Prostate gland (tissue), 2 donors: ENCODE data around the gene NCF4. TPM values are rescaled to one million over a fixed set of nuclear protein-coding genes. Genes with fewer than 3 reads are reported as not detected.

Experiments
- DNase-seq: peaks from one replicate; pipeline ENCODE4 v3.0.0-alpha.2; 2019; ENCODE audit warnings: low spot score
- H3K27ac ChIP-seq, 2 donors: fragments of 200-600 bp; sonication (generic); 2 replicates each; pipeline ENCODE4 v1.5.1; 2017 to 2019
- H3K27me3 ChIP-seq: fragments of 200-600 bp; sonication (generic); replicated peaks from 2 replicates; pipeline ENCODE4 v1.5.1; 2019; ENCODE audit not compliant: insufficient read depth
- H3K36me3 ChIP-seq, 2 donors: fragments of 200-600 bp; sonication (generic); 1 replicate in 1 of 2; 2 replicates in 1 of 2; pipeline versions ENCODE4 v1.5.1 to v1.8.1; 2017 to 2019
- H3K4me1 ChIP-seq: fragments of 200-600 bp; sonication (generic); replicated peaks from 2 replicates; pipeline ENCODE4 v1.5.1; 2019
- H3K4me3 ChIP-seq, 2 donors: fragments of 200-600 bp; sonication (generic); 2 replicates each; pipeline ENCODE4 v1.5.1; 2017 to 2019
- H3K9me3 ChIP-seq: fragments of 200-600 bp; sonication (generic); 2 replicates; pipeline ENCODE4 v1.5.1; 2017
- CTCF ChIP-seq, 4 experiments: fragments of 200-600 bp in 2 of 4; fragments of 450-650 bp in 2 of 4; sonication (generic) in 2 of 4; IDR thresholded peaks; 1 replicate in 3 of 4; 2 replicates in 1 of 4; pipeline ENCODE4 v1.5.1; 2016 to 2019; ENCODE audit warnings: antibody characterized with exemption in 4 of 4, mild to moderate bottlenecking in 2 of 4, moderate library complexity in 2 of 4
- POLR2A ChIP-seq: fragments of 450-650 bp; IDR thresholded peaks from one replicate; pipeline ENCODE4 v1.6.1; 2016; ENCODE audit warnings: antibody characterized with exemption, mild to moderate bottlenecking
- POLR2AphosphoS5 ChIP-seq: sonication (generic); formaldehyde crosslinking; IDR thresholded peaks from one replicate; pipeline ENCODE4 v1.6.1; 2017; ENCODE audit warnings: antibody characterized with exemption
- WGBS: methylation state at CpG from one replicate; pipeline ENCODE4 v1.1.5; 2018; 5-methylcytosine and 5-hydroxymethylcytosine counted together
- intact Hi-C: fragments of 100-400 bp; cut with DNase I; formaldehyde crosslinking; loops from one replicate; pipeline ENCODE4 v1.14.2; 2022
- total RNA-seq, 2 donors: library from RNA; depleted of rRNA; stranded (reverse); fragments of >200 nt; gene quantifications; one replicate each; pipeline ENCODE4 v1.1.0, GENCODE V29; 2016

The NCF4 gene
- total RNA-seq, 2 donors from 2014 or later = 0.91 to 3.5 TPM

- Histone ChIP-seq H3K27ac (no peak overlapping the region), H3K4me1 (no peaks in the 10 kb centered on the region), H3K4me3 (no peak overlapping the region), H3K36me3 (no peaks in the 10 kb centered on the region), H3K27me3 (peaks cover 22% of the 10 kb centered on the region), H3K9me3 (no peaks in the 10 kb centered on the region)
- TF ChIP-seq POLR2AphosphoS5 (no peak), POLR2A (no peak), CTCF (IDR thresholded peaks at IDR 0.05) (no peak)
- intact Hi-C loops = no loop called here
- DNase-seq = no peak
- 82% methylated on average over 6 of the region's 6 CpGs for WGBS
Measured at GRCh38 chr22:36822581-36822980, 38.2 kb upstream of the NCF4 start.

- Histone ChIP-seq H3K27me3 (peaks cover 15% of the 10 kb centered on the region), H3K4me3 (no peak overlapping the region), H3K4me1 (no peaks in the 10 kb centered on the region), H3K27ac (no peak overlapping the region), H3K36me3 (no peaks in the 10 kb centered on the region), H3K9me3 (no peaks in the 10 kb centered on the region)
- DNase-seq = no peak
- intact Hi-C loops = no loop called here
- 68% methylated on average over 17 of the region's 17 CpGs for WGBS
- no peak for TF ChIP-seq POLR2A
- no peak for TF ChIP-seq POLR2AphosphoS5
Measured at GRCh38 chr22:36823186-36823839, 37.5 kb upstream of the NCF4 start.

GRCh38 chr22:36824655-36825054, 36.2 kb upstream of the NCF4 start:
- Histone ChIP-seq H3K4me1 (no peaks in the 10 kb centered on the region), H3K4me3 (no peak overlapping the region), H3K36me3 (no peaks in the 10 kb centered on the region), H3K27ac (no peak overlapping the region), H3K27me3 (peaks cover 6% of the 10 kb centered on the region), H3K9me3 (no peaks in the 10 kb centered on the region)
- no peak for DNase-seq
- intact Hi-C loops = no loop called here
- TF ChIP-seq POLR2A = no peak
- no peak for TF ChIP-seq CTCF (IDR thresholded peaks at IDR 0.05)
- no peak for TF ChIP-seq POLR2AphosphoS5
- WGBS = 94% methylated on average over 2 of the region's 2 CpGs

GRCh38 chr22:36826262-36826661, 34.5 kb upstream of the NCF4 start:
- Histone ChIP-seq H3K27me3 (peaks cover 6% of the 10 kb centered on the region), H3K4me1 (no peaks in the 10 kb centered on the region), H3K9me3 (no peaks in the 10 kb centered on the region), H3K4me3 (no peak overlapping the region), H3K36me3 (no peaks in the 10 kb centered on the region), H3K27ac (no peak overlapping the region)
- no peak for TF ChIP-seq POLR2AphosphoS5
- TF ChIP-seq POLR2A = no peak
- no peak for TF ChIP-seq CTCF (IDR thresholded peaks at IDR 0.05)
- intact Hi-C loops = no loop called here
- no peak for DNase-seq
- 51% methylated on average over 6 of the region's 6 CpGs for WGBS

GRCh38 chr22:36828815-36829214, 32.0 kb upstream of the NCF4 start:
- no peak for TF ChIP-seq POLR2AphosphoS5
- TF ChIP-seq CTCF (IDR thresholded peaks at IDR 0.05) = no peak
- no peak for TF ChIP-seq POLR2A
- H3K27ac ChIP-seq = no peak overlapping the region
- no peaks in the 10 kb centered on the region for H3K4me1 ChIP-seq
- H3K27me3 ChIP-seq = peaks cover 2% of the 10 kb centered on the region
- intact Hi-C loops = no loop called here
- WGBS = 67% methylated on average over 3 of the region's 3 CpGs
- H3K4me3 ChIP-seq = no peak overlapping the region
- H3K9me3 ChIP-seq = no peaks in the 10 kb centered on the region
- no peaks in the 10 kb centered on the region for H3K36me3 ChIP-seq
- no peak for DNase-seq
